GM03348 (cell line): ENCODE results near the gene ARHGAP4.

Experiments
- DNase-seq: peaks from one replicate; pipeline ENCODE4 v3.0.0; 2012; ENCODE audit warnings: low spot score

Gene ARHGAP4

DNA sequence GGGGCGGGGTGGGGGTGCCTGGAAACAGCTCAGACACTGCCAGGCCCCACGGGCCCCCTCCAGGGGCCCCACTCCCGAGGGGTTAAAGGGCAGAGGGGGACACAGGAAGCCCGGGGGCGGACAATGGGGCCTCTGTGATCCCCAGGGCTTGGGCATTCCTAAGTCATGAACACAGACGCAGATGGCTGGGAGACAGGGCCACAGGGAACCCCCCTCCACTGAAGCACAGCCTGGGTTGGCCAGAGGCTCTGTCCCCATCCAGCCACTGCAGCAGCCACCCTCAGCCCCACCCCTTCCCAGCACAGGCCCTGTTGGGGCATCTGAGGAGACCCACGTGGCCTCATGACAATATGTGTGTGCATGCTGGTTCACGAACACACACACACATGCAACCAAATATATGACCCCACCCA is 44.0 kb downstream of the ARHGAP4 start:
- no peak for DNase-seq

DNA sequence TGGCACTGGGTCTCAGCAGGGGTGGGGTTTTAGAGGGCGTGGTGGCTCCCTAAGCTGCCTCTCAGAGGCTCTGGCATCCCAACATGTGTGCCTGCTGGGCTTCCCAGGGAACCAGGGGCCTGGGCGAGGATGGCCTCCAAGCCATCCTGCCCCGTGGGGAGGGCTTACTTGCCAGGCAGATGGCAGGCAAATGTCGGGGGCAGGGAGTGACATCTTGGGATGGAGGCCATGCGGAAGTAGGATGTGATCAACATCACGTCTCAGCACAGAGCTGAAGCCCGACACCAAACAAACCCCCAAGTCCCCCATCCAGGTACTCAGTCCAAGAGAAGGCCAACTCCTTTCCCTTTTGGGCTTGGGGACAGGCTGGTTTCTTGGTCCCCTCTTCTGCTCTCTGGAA is 44.8 kb downstream of the ARHGAP4 start:
- DNase-seq, result no peak

- DNase-seq, result no peak
These were observed 45.6 kb downstream of the ARHGAP4 start for GRCh38 chrX:153880440-153880815.

DNA sequence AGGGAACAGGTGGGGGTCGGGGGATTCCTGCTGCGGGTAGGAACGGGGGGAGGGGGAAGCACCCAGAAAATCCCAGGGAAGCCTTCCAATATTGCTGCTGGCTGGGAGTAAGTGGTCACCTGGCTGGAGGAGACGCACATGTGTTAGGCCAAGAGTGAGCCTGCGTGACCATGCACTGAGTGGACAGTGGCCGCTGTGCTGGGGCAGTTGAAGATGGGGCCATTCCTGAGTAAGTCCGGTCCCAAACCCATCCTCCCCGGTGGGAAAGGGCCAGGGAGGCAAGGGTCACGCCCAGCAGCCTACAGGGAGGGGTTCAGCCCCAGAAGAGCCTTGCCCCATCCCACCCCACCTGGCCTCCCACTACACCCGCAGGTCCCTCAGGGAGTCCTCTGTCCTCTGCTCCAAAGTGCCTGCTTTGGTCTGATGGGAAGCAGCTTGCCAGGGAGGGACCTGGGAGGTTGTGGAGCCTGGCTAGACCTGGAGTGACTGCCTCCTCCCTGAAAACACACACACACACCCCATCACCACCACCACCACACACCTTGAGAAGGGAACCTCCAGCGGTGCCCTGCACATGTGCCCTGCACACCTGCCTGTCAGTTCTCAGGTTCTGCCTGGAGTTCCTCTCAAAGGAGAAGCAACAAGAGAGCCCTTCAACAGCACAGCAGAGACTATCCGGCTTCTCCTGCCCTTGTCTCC is 46.2 kb downstream of the ARHGAP4 start:
- DNase-seq, result no peak

GRCh38 chrX:153878969-153879653 is 47.0 kb downstream of the ARHGAP4 start:
- no peak for DNase-seq

DNA sequence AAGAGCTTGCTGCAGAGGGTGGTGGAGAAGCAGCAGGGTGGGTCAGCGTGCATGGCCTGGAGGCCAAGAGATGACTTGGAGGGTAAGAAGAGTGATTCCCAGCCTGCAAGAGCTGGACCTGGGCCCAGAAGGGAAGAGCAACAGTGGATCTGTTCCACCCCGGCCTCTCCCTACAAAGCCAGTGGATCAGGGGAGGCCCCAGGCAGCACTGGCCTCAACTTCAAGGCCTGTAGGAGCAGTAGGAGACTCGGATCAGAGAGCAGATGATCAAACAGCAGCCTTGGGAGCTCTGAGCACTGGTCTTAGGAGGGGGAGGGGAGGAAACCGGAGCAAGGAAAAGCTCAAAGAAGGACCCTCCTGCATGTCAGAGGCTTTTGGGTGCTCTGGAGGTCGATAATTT is 47.7 kb downstream of the ARHGAP4 start:
- DNase-seq, result no peak

GRCh38 chrX:153877571-153878261 is 48.3 kb downstream of the ARHGAP4 start:
- DNase-seq, result no peak

DNA sequence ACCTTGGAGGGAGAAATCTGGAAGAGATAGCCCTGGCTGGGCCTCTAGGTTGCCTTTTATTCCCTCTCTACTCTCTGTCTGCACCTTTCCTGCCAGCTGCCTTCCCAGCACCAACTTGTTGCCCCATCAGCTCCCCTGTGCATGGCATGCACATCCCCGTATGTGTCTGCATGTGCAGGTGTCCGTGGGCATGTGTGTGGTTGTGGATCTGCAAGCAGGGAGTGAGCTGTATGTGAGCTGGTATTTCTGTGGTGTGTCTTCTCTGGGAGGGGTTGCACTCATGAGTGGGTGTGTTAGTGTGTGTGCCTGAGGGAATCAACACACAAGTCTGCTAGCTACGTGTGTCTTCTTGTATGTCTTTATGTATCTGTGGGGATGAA is 50.0 kb downstream of the ARHGAP4 start:
- no peak for DNase-seq

DNA sequence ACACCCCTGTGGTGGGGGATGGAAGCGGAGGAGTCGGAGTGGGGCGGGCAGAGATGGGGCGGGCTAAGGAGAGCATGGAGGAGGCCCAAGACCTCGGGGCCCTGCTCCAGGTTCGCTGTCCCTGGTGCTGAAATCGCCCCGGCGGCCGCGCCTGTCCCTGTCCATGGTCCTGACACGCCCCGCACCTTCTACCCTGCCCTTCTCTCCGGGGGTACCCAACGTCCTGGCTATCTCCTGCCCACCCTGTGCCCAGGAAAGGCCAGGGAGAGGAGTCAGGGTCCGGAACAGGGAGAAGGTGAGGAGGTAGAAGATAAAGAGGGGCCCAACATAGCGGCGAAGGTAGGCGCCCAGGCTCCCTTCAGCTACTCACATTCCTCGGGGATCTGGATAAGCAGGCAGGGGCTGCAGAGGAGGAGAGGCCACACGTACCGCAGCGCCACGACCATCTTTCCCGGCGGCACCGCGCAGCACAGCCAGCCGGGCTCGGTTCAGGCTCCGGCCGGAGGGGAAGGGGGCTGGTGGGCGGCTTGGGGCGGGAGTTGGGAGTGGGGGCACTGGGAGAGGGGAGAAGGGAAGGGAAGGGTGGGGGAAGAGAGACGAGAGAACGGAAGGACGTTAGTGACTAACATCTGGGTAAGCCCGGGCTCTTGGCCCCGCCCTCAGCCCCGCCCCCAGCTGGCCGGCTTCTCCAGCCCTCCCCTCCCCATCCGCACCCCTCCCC is 50.5 kb downstream of the ARHGAP4 start:
- peak; percentile 74 for DNase-seq

DNA sequence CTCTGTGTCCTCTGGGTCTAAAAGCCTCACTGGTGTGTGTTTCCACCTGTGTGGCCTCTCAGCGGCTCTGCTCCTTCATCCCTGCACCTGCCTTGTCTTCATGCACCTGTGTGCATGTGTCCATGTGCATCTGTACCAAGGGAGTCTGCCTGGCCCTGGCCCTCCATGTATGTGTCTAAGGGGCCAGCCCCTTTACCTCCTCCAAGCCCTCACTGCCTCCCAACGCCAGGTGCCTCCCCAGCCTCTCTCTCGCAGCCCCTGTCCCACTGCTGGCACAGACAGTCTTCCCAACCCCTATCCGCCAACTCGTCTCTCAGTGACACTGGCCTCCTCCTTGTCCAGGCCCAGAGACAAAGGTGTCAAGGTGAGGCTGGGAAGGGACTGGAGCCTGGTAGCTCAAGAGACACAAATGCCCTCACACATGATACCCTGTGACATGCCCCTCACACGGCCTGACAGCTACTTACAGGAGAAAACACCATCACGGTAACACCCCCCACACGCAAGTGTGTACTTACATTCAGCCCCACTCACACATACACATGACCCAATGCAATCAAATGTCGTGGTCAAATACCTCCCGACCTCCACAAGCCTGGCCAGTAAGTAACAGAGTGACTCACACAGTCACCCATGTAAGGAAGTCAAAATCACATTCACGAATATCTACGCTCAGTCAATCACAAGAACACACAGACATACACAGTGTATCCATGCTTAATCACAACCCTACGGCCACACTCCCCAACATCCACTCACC is 51.5 kb downstream of the ARHGAP4 start:
- no peak for DNase-seq

DNA sequence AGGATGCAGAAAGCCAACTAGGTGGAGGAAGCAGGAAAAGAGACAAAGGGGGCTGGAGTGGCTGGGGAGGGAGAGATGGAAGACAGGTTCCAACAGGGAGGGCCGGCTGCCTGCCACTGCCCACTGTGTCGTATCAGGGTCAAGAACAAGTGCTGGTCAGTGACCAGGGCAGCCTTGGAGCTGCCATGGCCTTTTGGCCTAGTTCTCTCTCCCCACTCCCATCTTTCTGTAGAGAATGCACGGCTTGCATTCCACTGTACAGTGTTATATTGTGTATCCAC is 52.0 kb downstream of the ARHGAP4 start:
- DNase-seq, result no peak

GRCh38 chrX:153873282-153874084 is 52.6 kb downstream of the ARHGAP4 start:
- no peak for DNase-seq

DNA sequence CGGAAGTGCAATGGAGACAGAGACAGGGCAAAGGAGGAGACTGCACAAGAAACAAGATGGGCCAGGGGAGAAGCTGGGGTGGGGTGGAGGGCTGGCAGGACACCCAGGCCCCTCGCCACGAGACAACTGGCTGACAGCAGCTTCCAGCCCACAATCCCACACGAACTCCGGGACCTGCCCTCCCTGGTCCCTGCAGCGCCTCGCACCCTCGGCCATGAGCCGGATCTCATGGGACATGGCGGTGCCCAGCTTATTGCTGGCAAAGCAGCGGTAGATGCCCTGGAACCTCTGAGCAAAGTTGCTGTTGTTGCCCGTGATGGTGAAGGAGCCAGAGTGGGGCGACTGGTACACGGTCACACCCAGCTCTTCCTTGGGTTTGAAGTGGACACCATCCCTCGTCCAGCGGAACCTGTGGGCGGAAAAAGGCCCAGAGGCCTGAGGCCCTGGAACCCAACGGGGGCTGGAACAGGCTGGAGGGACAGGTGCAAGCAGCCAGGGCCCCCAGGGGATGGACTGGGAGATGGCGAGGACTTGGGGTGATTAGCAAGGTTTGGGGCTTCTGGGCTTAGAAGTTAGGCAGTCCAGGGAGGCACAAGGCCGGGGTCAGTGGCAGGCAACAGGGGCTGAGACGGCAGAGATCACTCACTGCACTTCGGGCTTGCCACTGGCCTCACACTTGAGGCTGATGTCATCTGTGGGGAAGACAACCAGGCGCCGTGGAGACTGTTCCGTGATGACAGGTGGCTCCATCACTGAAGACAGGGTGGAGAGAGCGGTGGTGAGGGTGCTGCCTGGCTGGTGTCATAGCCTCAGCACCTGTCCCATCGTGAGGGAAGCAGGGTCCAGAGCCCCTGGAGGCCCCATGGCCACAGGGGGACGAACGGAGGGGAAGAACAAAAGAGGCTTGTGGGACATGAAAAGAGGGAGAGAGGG is 53.9 kb downstream of the ARHGAP4 start:
- DNase-seq, result no peak

DNA sequence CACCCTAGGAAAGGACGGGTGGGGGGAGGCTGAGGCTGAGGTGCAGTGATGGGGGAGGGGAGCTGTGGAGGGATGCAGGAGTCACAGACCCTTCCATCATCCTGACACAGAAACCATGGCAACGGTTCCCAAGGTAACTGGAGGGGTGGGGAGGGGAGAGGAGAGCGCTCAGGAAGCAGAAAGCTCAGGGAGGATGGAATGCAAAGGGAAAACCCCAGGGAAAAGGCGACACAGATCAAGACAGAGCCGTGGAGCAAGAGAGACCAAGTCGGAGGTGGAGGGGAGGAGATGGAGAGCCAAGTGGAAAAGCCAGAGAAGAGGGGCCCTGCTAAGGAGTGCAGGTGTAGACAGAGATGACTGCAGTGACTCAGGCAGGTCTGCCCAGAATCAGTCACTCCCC is 54.6 kb downstream of the ARHGAP4 start:
- no peak for DNase-seq

DNA sequence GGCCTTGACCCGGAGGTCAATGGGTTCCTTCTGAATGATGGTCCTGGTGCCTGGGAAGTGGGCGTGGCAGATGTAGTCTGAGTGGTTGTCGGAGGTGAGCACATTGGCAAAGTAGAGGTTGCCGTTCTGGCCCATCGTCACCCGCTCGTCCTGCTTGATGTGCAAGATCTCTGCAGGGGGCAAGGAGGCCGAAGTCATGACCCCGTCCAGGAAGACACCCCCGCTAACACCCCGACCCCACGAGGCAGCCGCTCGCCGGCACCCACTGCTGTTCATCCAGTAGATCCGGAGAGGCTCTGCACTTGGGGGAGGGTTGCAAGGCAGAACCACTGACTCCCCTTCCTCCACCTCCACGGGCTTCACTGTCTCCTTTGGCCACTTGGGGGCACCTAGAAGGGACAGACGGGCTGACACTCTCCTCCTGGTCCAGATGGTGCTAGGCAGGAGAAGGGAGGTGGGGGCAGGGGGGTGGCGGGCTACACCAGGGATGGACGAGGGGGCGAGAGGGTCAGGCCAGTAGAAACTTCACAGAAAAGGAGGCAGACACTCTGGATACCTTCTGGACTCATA is 55.2 kb downstream of the ARHGAP4 start:
- no peak for DNase-seq

GRCh38 chrX:153870288-153870690 is 55.8 kb downstream of the ARHGAP4 start:
- DNase-seq, result no peak

DNA sequence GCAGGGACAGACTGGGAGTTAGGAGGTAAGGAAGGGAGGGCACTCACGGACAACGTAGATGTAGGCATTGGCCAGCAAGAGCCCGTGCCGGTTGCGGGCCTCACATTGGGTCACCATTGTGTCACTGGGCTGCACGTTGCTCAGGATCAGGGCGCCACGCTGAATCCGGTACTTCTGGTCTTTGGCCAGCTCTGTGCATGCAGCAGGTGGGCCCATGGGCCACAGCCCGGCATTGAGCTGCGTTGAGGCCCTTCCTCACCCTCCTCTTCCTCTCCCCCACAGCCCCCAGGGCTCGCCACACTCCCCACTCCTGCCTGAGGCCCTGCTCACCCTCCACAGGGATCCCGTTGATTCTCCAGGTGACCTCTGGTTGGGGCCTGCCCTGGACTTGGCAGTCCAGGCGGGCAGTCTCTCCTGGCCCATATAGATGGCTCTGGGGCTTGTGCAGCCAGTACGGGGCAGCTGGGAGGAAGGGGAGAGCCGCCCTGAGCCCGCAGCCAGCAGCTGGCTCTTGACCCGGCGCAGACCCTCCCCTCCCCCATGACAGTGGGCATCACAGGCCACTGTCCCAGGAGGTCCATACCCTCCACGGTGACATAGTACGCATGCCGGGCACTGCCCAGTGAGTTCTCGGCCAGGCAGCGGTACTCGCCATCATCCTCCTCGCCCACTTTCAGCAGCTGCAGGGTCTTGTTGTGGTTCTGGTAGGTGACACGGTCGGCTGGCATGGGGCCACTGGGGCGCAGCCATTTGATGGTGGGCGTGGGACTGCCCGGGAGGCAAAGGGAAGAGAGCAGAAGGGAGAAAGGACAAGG is 56.4 kb downstream of the ARHGAP4 start:
- no peak for DNase-seq

DNA sequence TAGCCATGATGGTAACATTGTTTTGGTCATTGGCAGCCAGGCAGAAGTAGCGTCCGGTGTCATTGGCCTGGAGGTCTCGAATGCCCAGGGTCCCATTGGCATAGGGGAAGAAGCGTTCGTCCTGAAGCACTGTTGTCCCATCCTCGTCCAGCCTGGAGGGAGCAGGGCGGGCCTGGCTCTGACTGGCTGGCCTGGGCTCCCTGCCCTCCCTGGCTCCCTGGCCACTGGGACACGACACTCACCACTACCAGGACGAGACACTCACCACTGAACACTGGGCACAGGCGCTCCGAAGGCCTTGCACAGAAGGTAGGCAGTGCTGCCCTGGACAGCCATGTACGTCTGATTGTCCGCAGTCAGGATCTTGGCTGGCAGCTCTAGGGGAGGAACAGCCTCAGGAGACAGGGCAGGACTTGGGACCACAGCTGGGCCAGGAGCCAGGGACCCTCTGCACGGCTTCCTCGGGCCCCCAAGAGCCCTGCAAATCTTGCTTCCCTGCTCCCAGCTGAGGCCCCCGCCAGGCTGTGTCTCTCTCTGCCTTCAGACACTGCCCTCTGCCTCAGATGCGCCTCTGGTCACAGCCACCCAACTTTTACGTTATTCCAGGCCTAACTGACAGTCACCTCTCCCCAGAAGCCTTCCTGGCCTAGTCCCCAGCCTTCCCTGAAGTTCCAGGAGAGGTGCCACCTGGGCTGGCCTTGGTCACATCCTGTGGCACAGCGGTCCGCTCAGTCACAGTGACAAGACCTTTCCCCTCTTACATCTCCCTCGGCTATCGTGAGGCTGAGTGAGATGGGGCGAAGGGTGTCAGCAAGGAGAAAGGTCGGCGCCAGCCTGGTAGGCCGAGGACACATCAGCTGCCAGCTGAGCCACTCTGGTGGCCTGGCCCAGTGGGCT is 57.2 kb downstream of the ARHGAP4 start:
- DNase-seq, result no peak
